ENCODE results near the gene FAM221B.

FAM221B gene

GRCh38 chr9:35828716-35829083 lies at the start of gene FAM221B:
Gene FAM221B, minus strand, starts transcription at chr9:35828732. Its CDS starts 2,571 bp downstream, at chr9:35826161.
- DNase-seq = no peak

- DNase-seq = no peak
Observed at GRCh38 chr9:35872505-35872904, 44.0 kb upstream of the FAM221B start.

GRCh38 chr9:35871545-35871944 lies 43.0 kb upstream of the FAM221B start:
- no peak for DNase-seq

GRCh38 chr9:35870351-35870923 lies 41.9 kb upstream of the FAM221B start, which contains the start of gene OR13J1:
Gene OR13J1, minus strand, starts transcription at chr9:35870401. Its CDS starts 0 bp downstream, at chr9:35870401.
- no peak for DNase-seq

- DNase-seq = no peak
Observed at GRCh38 chr9:35869621-35870216, 41.2 kb upstream of the FAM221B start.

- no peak for DNase-seq
Observed at GRCh38 chr9:35868933-35869332, 40.4 kb upstream of the FAM221B start.

- no peak for DNase-seq
Observed at GRCh38 chr9:35867538-35867937, 39.0 kb upstream of the FAM221B start.

- DNase-seq = no peak
Observed at GRCh38 chr9:35864695-35865255, 36.2 kb upstream of the FAM221B start.

- no peak for DNase-seq
Observed at GRCh38 chr9:35863583-35863982, 35.1 kb upstream of the FAM221B start.

GRCh38 chr9:35862328-35862727 lies 33.8 kb upstream of the FAM221B start:
- no peak for DNase-seq

- no peak for DNase-seq
Observed at GRCh38 chr9:35861161-35861897, 32.8 kb upstream of the FAM221B start.

GRCh38 chr9:35859990-35860339 lies 31.4 kb upstream of the FAM221B start:
- no peak for DNase-seq

- peak; percentile 8 for DNase-seq
Observed at GRCh38 chr9:35859310-35859989, 30.9 kb upstream of the FAM221B start.

GRCh38 chr9:35858458-35858857 lies 29.9 kb upstream of the FAM221B start:
- DNase-seq = no peak

GRCh38 chr9:35856882-35857281 lies 28.4 kb upstream of the FAM221B start:
- DNase-seq = no peak

- no peak for DNase-seq
Observed at GRCh38 chr9:35856206-35856605, 27.7 kb upstream of the FAM221B start.

- no peak for DNase-seq
Observed at GRCh38 chr9:35854091-35854762, 25.7 kb upstream of the FAM221B start.

GRCh38 chr9:35852876-35853865 lies 24.6 kb upstream of the FAM221B start:
- no peak for DNase-seq

GRCh38 chr9:35852267-35852815 lies 23.8 kb upstream of the FAM221B start:
- no peak for DNase-seq

- DNase-seq = no peak
Observed at GRCh38 chr9:35847792-35848572, 19.4 kb upstream of the FAM221B start.
